Brain microvascular endothelial cell (primary cell): ENCODE data around the gene KLHL13.

Experiments
- DNase-seq: peaks from one replicate; pipeline ENCODE4 v3.0.0-alpha.2; 2020
- H3K27ac ChIP-seq: fragments of 250-450 bp; sonication (Bioruptor Pico); 2 replicates; pipeline ENCODE4 v1.5.1; 2020; ENCODE audit warnings: mild to moderate bottlenecking, moderate library complexity
- H3K27me3 ChIP-seq: fragments of 250-450 bp; sonication (Bioruptor Pico); replicated peaks from 2 replicates; pipeline ENCODE4 v1.5.1; 2020; ENCODE audit warnings: mild to moderate bottlenecking
- H3K36me3 ChIP-seq: fragments of 250-450 bp; sonication (Bioruptor Pico); replicated peaks from 2 replicates; pipeline ENCODE4 v1.5.1; 2020; ENCODE audit warnings: mild to moderate bottlenecking
- H3K4me3 ChIP-seq: 2 replicates; pipeline ENCODE4 v1.5.1; 2011; ENCODE audit warnings: low read depth, mild to moderate bottlenecking, control low read depth, low read length, moderate library complexity
- in situ Hi-C: cut with HindIII; loops from 2 replicates; pipeline ENCODE4 v1.10.0; 2017; ENCODE audit warnings: low sequenced_read_pairs, low pct_ligation_motif_present
- TF ChIP-seq, protein P1 (sequence below): IDR thresholded peaks from 2 replicates; pipeline ENCODE4 v1.5.1; 2011; ENCODE audit warnings: low read depth, mild to moderate bottlenecking, moderate library complexity, low read length, control low read depth, inconsistent platforms; ENCODE audit errors: missing control alignments

KLHL13 gene, protein sequence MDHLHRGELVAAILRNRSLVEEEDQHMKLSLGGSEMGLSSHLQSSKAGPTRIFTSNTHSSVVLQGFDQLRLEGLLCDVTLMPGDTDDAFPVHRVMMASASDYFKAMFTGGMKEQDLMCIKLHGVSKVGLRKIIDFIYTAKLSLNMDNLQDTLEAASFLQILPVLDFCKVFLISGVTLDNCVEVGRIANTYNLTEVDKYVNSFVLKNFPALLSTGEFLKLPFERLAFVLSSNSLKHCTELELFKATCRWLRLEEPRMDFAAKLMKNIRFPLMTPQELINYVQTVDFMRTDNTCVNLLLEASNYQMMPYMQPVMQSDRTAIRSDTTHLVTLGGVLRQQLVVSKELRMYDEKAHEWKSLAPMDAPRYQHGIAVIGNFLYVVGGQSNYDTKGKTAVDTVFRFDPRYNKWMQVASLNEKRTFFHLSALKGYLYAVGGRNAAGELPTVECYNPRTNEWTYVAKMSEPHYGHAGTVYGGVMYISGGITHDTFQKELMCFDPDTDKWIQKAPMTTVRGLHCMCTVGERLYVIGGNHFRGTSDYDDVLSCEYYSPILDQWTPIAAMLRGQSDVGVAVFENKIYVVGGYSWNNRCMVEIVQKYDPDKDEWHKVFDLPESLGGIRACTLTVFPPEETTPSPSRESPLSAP

DNA sequence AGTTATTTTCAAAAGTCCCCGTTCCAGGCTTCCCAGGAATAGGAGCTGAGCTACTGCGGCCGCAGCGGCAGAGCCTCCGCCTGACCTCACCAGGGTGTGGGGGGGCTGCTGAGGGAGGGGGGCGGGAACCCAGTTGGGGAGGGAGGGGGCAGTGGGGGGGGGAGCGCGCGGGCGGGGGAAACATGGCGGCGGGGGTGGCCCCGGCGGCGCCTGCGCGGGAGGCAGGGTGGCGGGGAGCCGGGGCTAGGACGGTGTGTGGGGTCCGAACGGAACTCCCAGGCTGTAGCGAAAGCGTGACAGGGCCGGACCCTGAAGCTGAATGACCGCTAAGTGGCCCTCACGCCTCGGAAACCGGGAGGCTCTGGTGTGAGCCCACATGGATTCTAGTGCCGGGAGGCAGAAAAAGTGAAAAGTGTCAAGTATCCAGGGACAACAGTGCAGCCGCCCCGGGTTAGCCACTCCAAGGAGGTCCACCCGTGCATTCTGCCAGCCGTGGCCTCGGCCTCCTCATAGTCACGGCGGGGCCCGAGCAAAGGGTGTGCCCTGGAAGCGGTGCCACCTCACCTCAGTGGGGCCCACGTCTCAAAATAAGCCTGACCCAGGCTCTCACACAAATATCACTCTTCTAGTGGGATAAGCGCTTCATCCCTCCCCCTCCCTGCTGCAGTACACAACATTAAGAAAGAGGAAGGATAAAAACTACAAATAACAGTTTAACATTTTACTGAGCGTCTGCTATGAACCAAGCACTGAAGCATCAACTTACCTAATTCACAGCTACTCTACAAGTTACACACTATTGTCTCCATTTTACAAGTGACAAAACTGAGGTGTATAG is at the start of gene KLHL13:
KLHL13 (minus strand) TSS at position 98 of the 838 bp plus-strand sequence. CDS start 88,337 bp downstream, outside the sequence.
- in situ Hi-C loops = no loop called here
- peak within 1 kb of the TSS; percentile 60 for H3K4me3 ChIP-seq
- H3K36me3 ChIP-seq = no peaks in the 10 kb centered on the region
- H3K27me3 ChIP-seq = no peaks in the 10 kb centered on the region
- TF ChIP-seq, protein P1, sequence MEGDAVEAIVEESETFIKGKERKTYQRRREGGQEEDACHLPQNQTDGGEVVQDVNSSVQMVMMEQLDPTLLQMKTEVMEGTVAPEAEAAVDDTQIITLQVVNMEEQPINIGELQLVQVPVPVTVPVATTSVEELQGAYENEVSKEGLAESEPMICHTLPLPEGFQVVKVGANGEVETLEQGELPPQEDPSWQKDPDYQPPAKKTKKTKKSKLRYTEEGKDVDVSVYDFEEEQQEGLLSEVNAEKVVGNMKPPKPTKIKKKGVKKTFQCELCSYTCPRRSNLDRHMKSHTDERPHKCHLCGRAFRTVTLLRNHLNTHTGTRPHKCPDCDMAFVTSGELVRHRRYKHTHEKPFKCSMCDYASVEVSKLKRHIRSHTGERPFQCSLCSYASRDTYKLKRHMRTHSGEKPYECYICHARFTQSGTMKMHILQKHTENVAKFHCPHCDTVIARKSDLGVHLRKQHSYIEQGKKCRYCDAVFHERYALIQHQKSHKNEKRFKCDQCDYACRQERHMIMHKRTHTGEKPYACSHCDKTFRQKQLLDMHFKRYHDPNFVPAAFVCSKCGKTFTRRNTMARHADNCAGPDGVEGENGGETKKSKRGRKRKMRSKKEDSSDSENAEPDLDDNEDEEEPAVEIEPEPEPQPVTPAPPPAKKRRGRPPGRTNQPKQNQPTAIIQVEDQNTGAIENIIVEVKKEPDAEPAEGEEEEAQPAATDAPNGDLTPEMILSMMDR = no peak
- no peak within 1 kb of the TSS for H3K27ac ChIP-seq
- DNase-seq = peak; percentile 1

DNA sequence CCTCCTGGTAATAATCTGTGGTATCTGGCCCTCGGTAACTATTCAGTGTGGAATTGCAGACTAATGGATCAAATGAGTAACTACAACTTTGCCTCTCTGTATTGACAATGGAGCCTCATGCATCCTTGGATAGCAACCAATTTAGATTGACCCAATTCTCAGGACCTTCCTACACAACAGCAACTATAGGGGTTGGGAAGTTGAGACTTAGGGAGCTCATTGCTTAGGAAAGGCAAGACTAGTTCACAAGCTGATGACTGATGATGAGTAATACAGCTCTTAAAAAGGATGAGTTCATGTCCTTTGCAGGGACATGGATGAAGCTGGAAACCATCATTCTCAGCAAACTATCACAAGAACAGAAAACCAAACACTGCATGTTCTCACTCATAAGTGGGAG is 47.5 kb upstream of the KLHL13 start:
- Histone ChIP-seq H3K36me3 (no peaks in the 10 kb centered on the region), H3K27ac (no peak overlapping the region), H3K4me3 (no peak overlapping the region), H3K27me3 (no peaks in the 10 kb centered on the region)
- TF ChIP-seq, protein P1 = no peak
- DNase-seq = no peak
- in situ Hi-C loops = no loop called here

DNA sequence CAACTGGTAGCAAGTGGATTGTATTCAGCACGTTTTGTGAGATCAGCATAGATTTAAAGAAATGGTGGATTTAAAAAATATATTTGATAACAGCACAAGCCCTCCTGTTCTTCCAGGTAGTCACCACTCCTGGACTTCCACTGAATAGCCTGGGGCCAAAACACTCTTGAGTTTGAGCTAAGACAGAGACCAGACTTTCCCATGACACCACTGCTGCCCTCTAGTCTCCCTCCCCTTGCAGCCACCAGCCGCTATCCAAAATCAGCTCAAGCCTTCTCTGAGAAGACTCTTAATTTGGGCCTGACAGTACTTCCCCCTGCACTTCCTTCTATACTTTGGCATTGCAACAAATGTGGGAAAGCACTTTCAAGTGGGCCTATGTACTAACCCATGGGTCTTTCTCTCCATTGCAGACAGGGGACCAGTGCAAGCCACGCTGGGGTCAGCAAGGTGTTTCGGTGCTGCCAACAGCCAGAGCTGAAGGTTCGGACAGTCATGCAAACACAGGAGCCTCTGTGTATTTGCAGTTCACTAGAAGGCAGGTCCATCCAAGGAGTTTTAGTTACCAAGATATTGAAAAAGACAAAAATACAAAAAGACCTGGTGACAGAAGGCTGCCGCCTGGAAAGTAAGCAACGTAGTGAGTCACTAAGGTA is 40.5 kb upstream of the KLHL13 start:
- TF ChIP-seq, protein P1 = no peak
- H3K27me3 ChIP-seq = no peaks in the 10 kb centered on the region
- DNase-seq = no peak
- H3K27ac ChIP-seq = no peak overlapping the region
- in situ Hi-C loops = no loop called here
- no peaks in the 10 kb centered on the region for H3K36me3 ChIP-seq
- H3K4me3 ChIP-seq = no peak overlapping the region

DNA sequence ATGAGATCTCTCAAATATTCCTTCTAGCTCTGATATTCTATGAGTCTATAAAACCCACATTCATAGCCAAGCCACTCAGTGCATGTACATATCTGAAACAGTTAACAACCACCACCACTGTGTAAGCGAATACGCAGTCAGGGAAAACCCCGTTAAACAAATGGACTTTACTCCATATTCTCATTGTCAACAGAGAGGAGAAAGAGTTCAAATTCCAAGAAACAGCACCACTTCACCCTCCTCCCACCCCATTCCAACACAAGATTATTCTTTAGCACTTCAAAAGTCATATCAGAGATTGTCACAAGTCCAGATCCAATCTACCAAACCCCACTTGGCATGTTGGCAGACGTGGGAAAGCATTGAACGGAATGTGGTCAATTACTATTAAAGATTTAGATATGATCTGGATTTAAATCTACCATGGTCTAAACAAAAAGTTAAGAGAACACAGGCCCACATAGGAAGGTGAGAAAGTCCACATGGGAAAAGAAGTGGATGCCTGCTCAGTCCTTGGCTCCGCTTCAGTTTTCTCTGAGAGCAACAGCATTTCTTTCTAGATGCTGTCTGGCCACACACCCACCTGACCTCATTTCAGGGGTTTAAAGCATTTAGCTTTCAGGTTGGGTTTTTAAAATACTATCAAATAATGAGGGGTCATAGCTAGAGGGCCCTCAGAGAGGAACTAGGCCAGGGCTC is 39.8 kb upstream of the KLHL13 start:
- no peaks in the 10 kb centered on the region for H3K36me3 ChIP-seq
- H3K27me3 ChIP-seq = no peaks in the 10 kb centered on the region
- no peak overlapping the region for H3K27ac ChIP-seq
- DNase-seq = no peak
- no peak overlapping the region for H3K4me3 ChIP-seq
- in situ Hi-C loops = no loop called here
- TF ChIP-seq, protein P1 = no peak

DNA sequence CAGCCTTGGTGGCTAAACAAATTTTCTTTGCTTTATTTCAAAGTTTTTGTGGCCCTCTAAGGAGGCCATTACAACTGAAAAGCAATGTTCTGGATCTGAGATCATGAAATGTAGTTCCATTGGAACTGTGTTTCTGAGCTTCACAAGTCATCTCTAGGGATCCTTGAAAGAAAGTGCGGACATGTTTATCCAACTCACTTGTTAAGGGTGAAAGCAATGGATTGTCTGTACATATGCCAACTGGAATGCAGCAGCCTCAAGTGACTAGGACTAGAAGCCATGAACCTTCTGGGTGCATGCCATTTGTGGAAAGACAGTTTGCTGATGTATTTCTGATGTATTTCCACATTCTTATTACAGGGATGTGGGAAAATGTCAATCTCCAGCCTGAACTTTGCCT is 36.7 kb upstream of the KLHL13 start:
- H3K4me3 ChIP-seq = no peak overlapping the region
- H3K27me3 ChIP-seq = no peaks in the 10 kb centered on the region
- no peak for DNase-seq
- no peaks in the 10 kb centered on the region for H3K36me3 ChIP-seq
- in situ Hi-C loops = no loop called here
- no peak overlapping the region for H3K27ac ChIP-seq
- TF ChIP-seq, protein P1 = no peak
